ENCODE data around the gene TSPEAR.

TSPEAR gene

DNA sequence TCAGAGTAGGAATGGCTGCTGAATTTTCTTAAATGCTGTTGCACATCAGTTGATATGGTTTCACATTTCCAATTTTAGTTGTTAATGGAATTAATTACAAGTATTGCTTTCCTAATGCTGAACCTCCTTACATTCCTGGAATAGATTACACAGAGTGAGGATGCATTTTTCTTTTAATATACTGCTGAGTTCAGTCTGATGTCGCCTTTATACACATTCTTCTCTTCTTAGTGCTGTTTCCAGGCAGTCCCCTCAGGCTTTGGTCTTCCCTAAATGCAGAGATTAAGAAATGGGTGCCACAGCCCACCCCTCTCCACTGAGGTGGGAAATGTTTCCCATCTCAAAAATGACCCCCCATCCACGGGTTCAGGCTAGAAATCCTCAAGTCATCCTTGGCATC is 6.7 kb upstream of the TSPEAR start:
- no peaks in the 10 kb centered on the region for H3K36me3 ChIP-seq (ENCODE audit: control insufficient read depth, insufficient read depth, low read length)
- H3K27me3 ChIP-seq (ENCODE audit: control insufficient read depth, insufficient read depth, low read length), result peaks cover 26% of the 10 kb centered on the region
- H3K27ac ChIP-seq (ENCODE audit: low read depth, low read length), result no peak overlapping the region
- H3K9me3 ChIP-seq (ENCODE audit: control insufficient read depth, insufficient read depth, low read length), result no peaks in the 10 kb centered on the region
- H3K4me1 ChIP-seq (ENCODE audit: control insufficient read depth, insufficient read depth, low read length), result peaks cover 33% of the 10 kb centered on the region
- no peak overlapping the region for H3K9ac ChIP-seq (ENCODE audit: low read depth, low read length)
- no peak overlapping the region for H3K4me3 ChIP-seq (ENCODE audit: low read depth, low read length)

DNA sequence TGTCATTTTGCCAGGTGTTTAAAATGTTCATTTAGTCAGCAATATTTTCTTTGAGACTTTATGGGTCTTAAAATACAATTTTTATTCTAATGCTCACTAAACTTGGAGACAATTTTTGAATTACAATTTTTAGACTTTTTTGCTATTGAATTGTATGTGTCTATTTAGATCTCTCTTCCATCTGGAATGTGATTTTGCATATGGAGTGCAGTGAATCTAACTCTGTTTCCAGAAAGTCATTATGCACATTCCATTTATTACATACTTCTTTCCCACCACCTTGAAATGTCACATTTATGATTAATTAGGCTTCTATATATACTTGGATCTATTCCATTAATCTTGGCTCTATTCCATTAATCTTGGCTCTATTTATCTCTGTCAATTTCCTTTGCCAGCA is 5.6 kb upstream of the TSPEAR start:
- no peak overlapping the region for H3K4me3 ChIP-seq (ENCODE audit: low read depth, low read length)
- H3K4me1 ChIP-seq (ENCODE audit: control insufficient read depth, insufficient read depth, low read length), result peaks cover 35% of the 10 kb centered on the region
- no peak overlapping the region for H3K27ac ChIP-seq (ENCODE audit: low read depth, low read length)
- H3K27me3 ChIP-seq (ENCODE audit: control insufficient read depth, insufficient read depth, low read length), result peaks cover 31% of the 10 kb centered on the region
- no peak overlapping the region for H3K9ac ChIP-seq (ENCODE audit: low read depth, low read length)
- H3K9me3 ChIP-seq (ENCODE audit: control insufficient read depth, insufficient read depth, low read length), result no peaks in the 10 kb centered on the region
- no peaks in the 10 kb centered on the region for H3K36me3 ChIP-seq (ENCODE audit: control insufficient read depth, insufficient read depth, low read length)

DNA sequence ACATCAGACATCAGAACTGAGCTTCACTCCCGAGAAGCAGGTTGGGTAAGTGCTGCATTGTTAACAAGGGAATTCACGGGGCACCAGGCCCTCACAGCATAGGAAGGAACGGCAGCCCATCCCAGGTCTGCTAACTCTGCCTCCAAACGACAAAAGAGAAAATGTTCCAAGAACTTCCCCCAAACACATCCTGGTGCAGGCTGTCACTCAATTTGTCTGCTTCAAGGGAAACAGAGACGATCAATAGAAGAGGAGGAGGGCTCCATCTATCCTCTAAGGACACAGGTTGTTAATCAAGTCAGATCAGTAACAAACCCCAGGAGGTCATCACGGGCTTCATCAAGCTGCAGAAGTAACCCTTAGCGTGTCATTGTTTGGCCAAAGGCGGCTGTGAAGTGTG is 3.5 kb upstream of the TSPEAR start:
- no peak overlapping the region for H3K4me3 ChIP-seq (ENCODE audit: low read depth, low read length)
- no peaks in the 10 kb centered on the region for H3K9me3 ChIP-seq (ENCODE audit: control insufficient read depth, insufficient read depth, low read length)
- no peaks in the 10 kb centered on the region for H3K36me3 ChIP-seq (ENCODE audit: control insufficient read depth, insufficient read depth, low read length)
- no peak overlapping the region for H3K27ac ChIP-seq (ENCODE audit: low read depth, low read length)
- peaks cover 51% of the 10 kb centered on the region for H3K27me3 ChIP-seq (ENCODE audit: control insufficient read depth, insufficient read depth, low read length)
- no peak overlapping the region for H3K9ac ChIP-seq (ENCODE audit: low read depth, low read length)
- peaks cover 50% of the 10 kb centered on the region for H3K4me1 ChIP-seq (ENCODE audit: control insufficient read depth, insufficient read depth, low read length)

DNA sequence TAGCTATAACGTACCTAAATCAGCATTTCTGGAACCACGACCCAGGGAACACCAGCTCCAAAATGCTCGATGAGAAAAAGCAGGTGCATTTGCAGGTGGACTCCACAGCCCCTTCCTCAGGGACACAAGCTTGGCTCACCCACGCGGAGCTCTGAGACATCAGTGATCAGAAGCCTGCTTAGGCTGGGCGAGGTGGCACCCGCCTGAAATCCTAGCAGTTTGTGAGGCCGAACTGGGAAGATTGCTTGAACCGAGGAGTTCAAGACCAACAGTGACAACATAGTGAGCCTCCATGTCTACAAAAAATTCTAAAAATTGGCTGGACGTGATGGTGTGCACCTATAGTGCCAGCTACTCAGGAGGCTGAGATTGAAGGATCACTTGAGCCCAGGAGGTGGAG is 2.5 kb upstream of the TSPEAR start:
- Histone ChIP-seq H3K4me1 (ENCODE audit: control insufficient read depth, insufficient read depth, low read length) (peaks cover 60% of the 10 kb centered on the region), H3K4me3 (ENCODE audit: low read depth, low read length) (no peak overlapping the region), H3K9me3 (ENCODE audit: control insufficient read depth, insufficient read depth, low read length) (no peaks in the 10 kb centered on the region), H3K27ac (ENCODE audit: low read depth, low read length) (no peak overlapping the region), H3K9ac (ENCODE audit: low read depth, low read length) (no peak overlapping the region), H3K36me3 (ENCODE audit: control insufficient read depth, insufficient read depth, low read length) (no peaks in the 10 kb centered on the region), H3K27me3 (ENCODE audit: control insufficient read depth, insufficient read depth, low read length) (peaks cover 62% of the 10 kb centered on the region)

DNA sequence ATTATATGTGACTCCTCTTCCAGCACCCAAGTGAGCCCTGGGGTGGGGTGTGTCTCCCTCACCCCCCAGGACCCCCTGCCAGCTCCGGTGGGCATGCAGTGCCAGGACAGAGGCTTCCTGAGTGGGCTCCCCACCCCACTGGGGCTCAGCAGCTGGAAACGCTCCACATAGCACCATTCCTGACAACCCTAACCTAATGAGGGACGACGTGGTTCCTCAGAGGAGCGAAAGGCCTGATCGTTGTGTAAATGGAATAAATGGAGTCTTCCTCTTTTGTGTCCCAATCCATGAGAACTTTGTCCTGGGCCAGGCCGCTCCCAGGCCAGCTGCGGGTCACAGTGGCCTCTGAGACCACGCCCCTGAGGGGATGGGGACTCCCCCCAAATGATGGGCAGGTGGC is 1.8 kb upstream of the TSPEAR start:
- peaks cover 59% of the 10 kb centered on the region for H3K4me1 ChIP-seq (ENCODE audit: control insufficient read depth, insufficient read depth, low read length)

DNA sequence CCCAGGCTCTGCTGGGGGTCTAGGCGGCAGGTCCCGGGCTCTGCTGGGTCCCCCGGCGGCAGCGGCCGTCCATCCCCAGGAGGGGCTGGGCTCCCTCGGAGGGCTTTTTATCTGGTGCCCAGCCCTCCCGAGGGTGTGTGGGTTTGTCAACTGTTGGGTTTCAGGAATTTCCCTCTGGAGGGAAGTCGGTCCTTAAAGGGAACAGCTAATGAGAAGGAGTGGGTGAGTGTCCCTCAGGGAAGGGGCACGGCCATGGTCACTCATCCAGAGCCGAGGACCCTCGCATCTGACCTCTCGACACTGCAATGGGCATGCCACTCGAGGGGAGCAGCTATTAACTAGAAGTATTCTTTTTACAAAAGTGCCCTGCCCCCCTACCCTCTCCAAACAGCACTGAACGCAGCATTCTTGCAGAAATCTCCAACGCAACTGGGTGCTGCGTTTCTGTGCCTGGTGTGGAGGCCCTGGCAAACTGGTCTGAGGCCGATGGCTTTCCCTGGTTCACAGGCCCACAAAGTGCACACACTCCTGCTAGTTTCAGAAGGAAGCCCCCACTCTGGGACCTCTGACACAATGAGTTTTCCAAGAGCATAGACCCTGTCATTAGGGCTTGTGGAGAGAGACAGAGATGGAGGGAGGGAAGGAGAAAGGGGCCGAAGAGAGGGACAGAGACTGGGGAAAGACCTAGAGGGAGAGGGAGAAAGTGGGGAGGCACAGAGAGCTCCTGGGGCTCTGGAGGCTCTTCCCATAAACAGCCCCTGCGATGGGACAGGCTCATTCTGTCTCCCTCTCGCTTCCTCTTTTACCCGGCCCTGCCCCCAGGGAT is 1.0 kb upstream of the TSPEAR start:
- Histone ChIP-seq H3K27ac (ENCODE audit: low read depth, low read length) (no peak overlapping the region), H3K36me3 (ENCODE audit: control insufficient read depth, insufficient read depth, low read length) (no peaks in the 10 kb centered on the region), H3K9ac (ENCODE audit: low read depth, low read length) (no peak overlapping the region), H3K27me3 (ENCODE audit: control insufficient read depth, insufficient read depth, low read length) (peaks cover 75% of the 10 kb centered on the region), H3K9me3 (ENCODE audit: control insufficient read depth, insufficient read depth, low read length) (no peaks in the 10 kb centered on the region), H3K4me3 (ENCODE audit: low read depth, low read length) (peak overlapping the region; percentile 56), H3K4me1 (ENCODE audit: control insufficient read depth, insufficient read depth, low read length) (peaks cover 59% of the 10 kb centered on the region)

More for the DNA sequence above, 1.8 kb upstream of the TSPEAR start:
- Histone ChIP-seq H3K4me3 (ENCODE audit: low read depth, low read length) (no peak overlapping the region), H3K9me3 (ENCODE audit: control insufficient read depth, insufficient read depth, low read length) (no peaks in the 10 kb centered on the region), H3K9ac (ENCODE audit: low read depth, low read length) (no peak overlapping the region), H3K27ac (ENCODE audit: low read depth, low read length) (no peak overlapping the region), H3K36me3 (ENCODE audit: control insufficient read depth, insufficient read depth, low read length) (no peaks in the 10 kb centered on the region), H3K27me3 (ENCODE audit: control insufficient read depth, insufficient read depth, low read length) (peaks cover 69% of the 10 kb centered on the region)

DNA sequence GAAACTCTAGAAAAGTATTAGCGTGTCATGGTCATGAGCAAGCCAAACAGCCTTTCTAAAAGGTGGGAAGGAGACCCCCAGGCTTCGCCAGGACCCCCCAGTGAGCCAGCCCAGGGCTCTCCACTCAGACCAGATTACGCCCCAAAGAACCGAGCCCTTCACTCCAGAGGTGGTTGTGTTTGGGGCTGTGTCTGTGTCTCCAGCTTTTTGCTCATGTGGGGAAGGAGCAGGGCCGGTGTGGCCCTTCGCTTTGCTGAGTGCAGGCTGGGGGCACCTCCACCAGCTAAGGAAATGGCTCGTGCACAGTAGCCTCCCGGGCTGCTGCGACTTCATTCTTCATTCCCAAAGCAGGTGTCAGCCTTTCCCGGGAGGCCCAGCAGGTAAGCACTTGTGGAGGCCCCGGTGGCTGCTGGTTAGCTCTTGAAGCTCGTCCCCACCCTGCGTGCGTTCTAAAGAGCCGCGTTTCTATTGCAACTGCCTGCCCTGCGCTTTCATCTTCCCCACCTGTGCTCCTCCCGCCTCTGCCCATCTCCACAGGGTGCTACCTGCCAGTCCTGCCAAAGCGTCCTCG is 531 bp downstream of the TSPEAR start:
- Histone ChIP-seq H3K9ac (ENCODE audit: low read depth, low read length) (no peak overlapping the region), H3K27ac (ENCODE audit: low read depth, low read length) (no peak overlapping the region), H3K4me3 (ENCODE audit: low read depth, low read length) (peak overlapping the region; percentile 52), H3K36me3 (ENCODE audit: control insufficient read depth, insufficient read depth, low read length) (no peaks in the 10 kb centered on the region), H3K27me3 (ENCODE audit: control insufficient read depth, insufficient read depth, low read length) (peaks cover 89% of the 10 kb centered on the region), H3K9me3 (ENCODE audit: control insufficient read depth, insufficient read depth, low read length) (no peaks in the 10 kb centered on the region), H3K4me1 (ENCODE audit: control insufficient read depth, insufficient read depth, low read length) (peaks cover 70% of the 10 kb centered on the region)

DNA sequence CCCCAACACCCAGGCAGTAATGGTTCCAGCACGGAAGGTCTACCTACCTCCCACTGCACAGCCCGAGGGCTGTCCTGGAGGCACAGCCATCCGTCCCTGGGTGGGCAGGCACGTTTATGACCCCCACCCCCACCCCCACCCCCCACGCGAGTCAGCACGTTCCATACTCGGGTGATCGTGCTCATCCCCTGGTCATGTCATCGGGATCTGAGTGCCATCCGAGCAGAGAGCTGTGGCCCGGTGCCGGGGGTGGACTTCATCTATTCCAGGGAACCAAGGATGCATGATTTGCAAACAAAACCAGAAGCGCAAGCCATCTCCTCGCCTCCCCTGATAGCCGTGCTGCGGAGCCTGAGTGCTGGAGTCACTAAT is 1.1 kb downstream of the TSPEAR start:
- Histone ChIP-seq H3K4me1 (ENCODE audit: control insufficient read depth, insufficient read depth, low read length) (peaks cover 70% of the 10 kb centered on the region), H3K27me3 (ENCODE audit: control insufficient read depth, insufficient read depth, low read length) (peaks cover 87% of the 10 kb centered on the region), H3K36me3 (ENCODE audit: control insufficient read depth, insufficient read depth, low read length) (no peaks in the 10 kb centered on the region), H3K27ac (ENCODE audit: low read depth, low read length) (no peak overlapping the region), H3K9me3 (ENCODE audit: control insufficient read depth, insufficient read depth, low read length) (no peaks in the 10 kb centered on the region), H3K4me3 (ENCODE audit: low read depth, low read length) (peak overlapping the region; percentile 52), H3K9ac (ENCODE audit: low read depth, low read length) (no peak overlapping the region)

DNA sequence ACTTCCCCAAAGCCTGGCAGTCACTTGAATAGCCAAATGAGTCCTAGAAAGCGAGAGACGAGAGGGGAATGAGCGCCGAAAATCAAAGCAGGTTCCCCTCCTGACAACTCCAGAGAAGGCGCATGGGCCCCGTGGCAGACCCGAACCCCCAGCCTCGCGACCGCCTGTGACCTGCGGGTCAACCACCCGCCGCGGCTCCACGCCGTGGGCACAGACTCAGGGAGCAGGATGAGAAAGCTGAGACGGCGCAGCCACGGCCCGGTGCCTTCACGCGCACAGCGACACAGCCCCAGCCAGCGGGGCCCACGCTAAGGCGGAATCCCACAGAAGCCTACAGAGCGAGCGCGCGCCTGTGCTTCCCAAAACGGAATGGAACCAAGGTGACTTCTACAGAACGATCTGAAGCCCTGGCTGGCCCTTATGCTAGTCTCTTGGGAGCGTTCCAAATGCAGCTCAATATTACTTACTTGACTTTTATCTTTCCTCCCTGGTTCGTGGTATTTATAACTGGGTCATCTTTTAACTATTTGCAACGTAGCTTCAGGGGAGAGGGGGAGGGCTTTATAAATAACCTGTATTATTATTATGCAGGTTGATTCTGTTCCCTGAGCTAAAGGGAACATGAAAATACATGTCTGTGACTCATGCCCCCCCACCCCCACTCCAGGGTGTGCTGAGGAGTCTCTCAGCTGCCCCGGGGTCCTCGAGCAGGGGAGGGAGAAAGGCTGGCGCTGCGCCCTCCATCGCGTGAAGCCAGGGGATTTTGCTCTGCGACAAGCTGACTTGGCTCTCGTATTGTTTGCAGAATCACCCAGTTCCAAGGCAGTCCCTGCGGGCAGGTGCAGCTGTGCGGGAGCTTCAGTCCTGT is 1.7 kb downstream of the TSPEAR start:
- Histone ChIP-seq H3K9ac (ENCODE audit: low read depth, low read length) (no peak overlapping the region), H3K27ac (ENCODE audit: low read depth, low read length) (no peak overlapping the region), H3K9me3 (ENCODE audit: control insufficient read depth, insufficient read depth, low read length) (no peaks in the 10 kb centered on the region), H3K4me3 (ENCODE audit: low read depth, low read length) (peak overlapping the region; percentile 52), H3K4me1 (ENCODE audit: control insufficient read depth, insufficient read depth, low read length) (peaks cover 67% of the 10 kb centered on the region), H3K36me3 (ENCODE audit: control insufficient read depth, insufficient read depth, low read length) (no peaks in the 10 kb centered on the region), H3K27me3 (ENCODE audit: control insufficient read depth, insufficient read depth, low read length) (peaks cover 82% of the 10 kb centered on the region)

DNA sequence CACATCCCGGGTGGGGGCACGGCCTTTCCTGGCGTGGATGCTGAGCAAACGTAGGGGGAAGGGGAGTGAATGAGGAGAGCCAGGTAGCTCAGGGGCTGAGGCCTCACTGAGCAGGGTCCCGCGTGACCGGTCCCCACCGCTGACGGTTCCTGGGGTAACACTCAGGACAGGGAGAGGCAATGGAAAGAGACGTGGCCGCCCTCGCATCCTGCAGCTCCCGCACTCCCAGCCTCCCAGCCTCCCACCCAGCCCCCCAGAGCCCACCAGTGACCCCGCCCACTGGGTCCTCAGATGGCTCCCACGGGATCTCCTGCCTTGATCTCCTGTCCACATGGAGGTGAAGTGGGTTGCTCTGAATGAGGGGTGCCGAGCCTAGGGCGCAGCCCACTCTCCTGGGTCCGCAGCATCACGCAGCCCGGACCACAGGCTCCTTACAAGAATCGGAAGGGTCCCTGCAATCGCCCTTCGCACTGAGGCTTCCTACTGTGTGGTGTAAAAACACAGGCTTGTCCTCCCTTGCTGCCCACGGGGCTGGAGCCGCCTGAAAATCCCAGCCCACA is 2.4 kb downstream of the TSPEAR start:
- no peak overlapping the region for H3K9ac ChIP-seq (ENCODE audit: low read depth, low read length)
- peak overlapping the region; percentile 52 for H3K4me3 ChIP-seq (ENCODE audit: low read depth, low read length)
- H3K4me1 ChIP-seq (ENCODE audit: control insufficient read depth, insufficient read depth, low read length), result peaks cover 70% of the 10 kb centered on the region
- H3K9me3 ChIP-seq (ENCODE audit: control insufficient read depth, insufficient read depth, low read length), result no peaks in the 10 kb centered on the region
- no peak overlapping the region for H3K27ac ChIP-seq (ENCODE audit: low read depth, low read length)
- no peaks in the 10 kb centered on the region for H3K36me3 ChIP-seq (ENCODE audit: control insufficient read depth, insufficient read depth, low read length)
- H3K27me3 ChIP-seq (ENCODE audit: control insufficient read depth, insufficient read depth, low read length), result peaks cover 77% of the 10 kb centered on the region

Data from HUES48 (cell line).